ENCODE results near the gene CBX7.

CBX7 gene

GRCh38 chr22:39123751-39124581, 28.5 kb downstream of the CBX7 start:
- DNase-seq (ENCODE audit: low read depth), result no peak

GRCh38 chr22:39122772-39123470, 29.6 kb downstream of the CBX7 start:
- DNase-seq (ENCODE audit: low read depth), result no peak

- DNase-seq (ENCODE audit: low read depth), result no peak
Observed at GRCh38 chr22:39120983-39121382, 31.5 kb downstream of the CBX7 start.

GRCh38 chr22:39117585-39118191, 34.8 kb downstream of the CBX7 start:
- peak; percentile 64 for DNase-seq (ENCODE audit: low read depth)

GRCh38 chr22:39115977-39116621, 36.4 kb downstream of the CBX7 start:
- no peak for DNase-seq (ENCODE audit: low read depth)

GRCh38 chr22:39115570-39115969, 36.9 kb downstream of the CBX7 start:
- no peak for DNase-seq (ENCODE audit: low read depth)

- no peak for DNase-seq (ENCODE audit: low read depth)
Observed at GRCh38 chr22:39114112-39114511, 38.4 kb downstream of the CBX7 start.

GRCh38 chr22:39110631-39111561, 41.6 kb downstream of the CBX7 start:
- no peak for DNase-seq (ENCODE audit: low read depth)

GRCh38 chr22:39109361-39109760, 43.1 kb downstream of the CBX7 start:
- DNase-seq (ENCODE audit: low read depth), result no peak

GRCh38 chr22:39108487-39108886, 44.0 kb downstream of the CBX7 start:
- no peak for DNase-seq (ENCODE audit: low read depth)

- DNase-seq (ENCODE audit: low read depth), result no peak
Observed at GRCh38 chr22:39106326-39106725, 46.2 kb downstream of the CBX7 start.

- no peak for DNase-seq (ENCODE audit: low read depth)
Observed at GRCh38 chr22:39103431-39103830, 49.0 kb downstream of the CBX7 start.

GRCh38 chr22:39101226-39101625, 51.3 kb downstream of the CBX7 start:
- no peak for DNase-seq (ENCODE audit: low read depth)

GRCh38 chr22:39098576-39098975, 53.9 kb downstream of the CBX7 start:
- no peak for DNase-seq (ENCODE audit: low read depth)

- DNase-seq (ENCODE audit: low read depth), result no peak
Observed at GRCh38 chr22:39098026-39098425, 54.5 kb downstream of the CBX7 start.

- DNase-seq (ENCODE audit: low read depth), result no peak
Observed at GRCh38 chr22:39097098-39098020, 55.1 kb downstream of the CBX7 start, which contains the start of gene APOBEC3H. Gene APOBEC3H, plus strand, starts transcription at chr22:39097244. Its CDS starts 3,035 bp downstream, at chr22:39100279.

- no peak for DNase-seq (ENCODE audit: low read depth)
Observed at GRCh38 chr22:39095971-39096370, 56.5 kb downstream of the CBX7 start.

GRCh38 chr22:39094717-39095389, 57.6 kb downstream of the CBX7 start:
- no peak for DNase-seq (ENCODE audit: low read depth)

- no peak for DNase-seq (ENCODE audit: low read depth)
Observed at GRCh38 chr22:39092111-39092862, 60.2 kb downstream of the CBX7 start.
